ENCODE data around the gene PNPLA2.

PNPLA2 gene

GRCh38 chr11:832529-833113, 13.9 kb downstream of the PNPLA2 start, which contains the start of gene CD151:
Gene CD151, plus strand, starts transcription at chr11:832952. Its CDS starts 3,118 bp downstream, at chr11:836070.
- DNase-seq: no peak

DNA sequence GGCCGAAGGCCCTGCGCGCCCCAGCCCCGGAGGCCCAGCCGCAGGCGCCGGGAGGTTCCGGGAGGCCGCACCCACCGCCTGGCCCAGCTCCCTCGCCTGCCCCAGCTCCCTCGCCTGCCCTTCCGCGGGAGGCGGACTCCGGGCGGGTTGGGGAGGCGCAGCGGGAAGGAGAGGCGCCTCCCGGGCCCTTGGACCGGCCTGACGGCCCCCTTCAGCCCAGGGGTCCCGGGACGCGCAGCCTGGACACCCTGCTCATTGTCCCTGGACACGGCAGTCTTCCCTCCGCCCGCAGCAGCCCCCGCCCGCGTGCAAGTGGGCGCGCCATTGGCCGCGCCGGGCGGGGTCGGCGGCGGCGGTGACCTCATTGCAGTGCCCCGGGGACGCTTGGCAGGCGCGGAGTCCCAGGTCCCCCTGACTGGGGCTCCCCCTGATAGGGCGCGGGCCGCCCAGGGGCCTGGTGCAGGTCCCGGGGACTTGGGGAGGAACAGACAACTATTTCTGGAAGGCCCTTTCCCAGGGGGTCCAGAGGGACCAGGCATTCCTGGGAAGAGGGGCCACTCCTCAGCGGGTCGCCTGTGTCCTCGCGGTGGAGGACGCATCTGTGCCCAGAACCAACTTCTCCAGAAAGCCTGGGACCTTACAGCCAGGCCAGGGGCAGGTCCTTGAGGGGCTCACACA, 14.5 kb downstream of the PNPLA2 start:
- DNase-seq: no peak

- DNase-seq: no peak
Observed at GRCh38 chr11:833849-834311, 15.2 kb downstream of the PNPLA2 start.

DNA sequence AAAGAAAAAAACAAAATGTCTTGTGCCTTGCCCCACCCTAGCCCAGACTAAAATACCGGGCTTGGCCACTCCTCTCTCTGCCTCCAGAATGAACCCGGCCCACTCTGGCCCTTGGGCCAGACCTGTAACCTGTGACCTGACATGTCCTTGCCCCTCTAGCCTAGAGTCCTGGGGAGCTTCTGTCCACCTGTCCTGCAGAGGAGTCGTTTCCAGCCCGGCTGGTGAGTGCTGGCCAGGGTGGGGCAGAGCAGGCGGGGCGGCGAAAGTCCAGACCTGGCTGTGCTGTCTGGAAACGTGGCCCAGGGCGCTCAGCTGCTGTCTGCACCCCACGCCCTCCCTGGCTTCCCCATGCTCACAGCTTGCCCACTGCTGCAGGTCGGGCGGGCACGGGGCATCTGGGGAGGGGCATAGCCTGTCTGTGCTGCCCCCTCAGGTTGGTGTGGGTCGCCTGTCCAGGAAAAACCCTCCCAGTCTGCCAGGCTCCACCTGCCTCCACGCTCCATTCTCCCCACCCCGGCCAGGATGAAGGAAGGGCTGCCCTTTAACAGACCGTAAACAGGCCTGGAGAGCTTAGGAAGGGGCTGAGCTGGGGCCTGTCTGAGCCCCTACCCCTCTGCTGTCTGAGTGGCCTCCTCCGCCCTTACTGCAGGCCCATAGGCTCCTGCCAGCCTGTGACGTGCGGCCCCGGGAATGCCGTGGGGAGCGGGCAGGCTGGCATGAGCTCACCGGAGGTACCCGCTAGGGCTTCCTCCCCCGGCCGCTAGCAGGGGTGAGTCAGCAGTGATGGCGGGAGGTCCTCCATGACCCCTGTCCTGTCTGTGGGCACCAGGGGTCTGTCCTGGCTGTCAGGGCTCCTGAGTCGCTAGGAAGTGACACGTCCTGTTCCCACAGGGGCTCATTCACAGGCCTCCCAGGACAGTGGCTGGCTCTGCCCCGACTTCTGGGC, 15.9 kb downstream of the PNPLA2 start:
- DNase-seq: no peak

- no peak for DNase-seq
Observed at GRCh38 chr11:836274-836673, 17.6 kb downstream of the PNPLA2 start.

DNA sequence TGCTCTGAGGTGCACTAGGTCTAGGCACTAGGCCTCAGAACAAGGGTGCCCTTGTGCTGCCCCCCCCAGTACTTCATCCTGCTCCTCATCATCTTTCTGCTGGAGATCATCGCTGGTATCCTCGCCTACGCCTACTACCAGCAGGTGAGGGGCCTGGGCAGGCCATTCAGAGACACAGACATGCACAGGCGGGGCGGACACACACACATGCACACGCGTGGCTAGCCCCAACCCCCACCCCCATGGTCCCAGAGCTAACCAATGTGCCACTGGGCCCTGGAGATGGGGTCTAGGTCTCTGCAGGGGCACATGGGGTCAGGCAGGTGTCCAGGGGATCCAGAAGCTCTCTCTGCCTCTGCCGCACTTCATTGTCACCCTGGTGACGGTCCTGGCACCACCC, 18.0 kb downstream of the PNPLA2 start:
- no peak for DNase-seq

DNA sequence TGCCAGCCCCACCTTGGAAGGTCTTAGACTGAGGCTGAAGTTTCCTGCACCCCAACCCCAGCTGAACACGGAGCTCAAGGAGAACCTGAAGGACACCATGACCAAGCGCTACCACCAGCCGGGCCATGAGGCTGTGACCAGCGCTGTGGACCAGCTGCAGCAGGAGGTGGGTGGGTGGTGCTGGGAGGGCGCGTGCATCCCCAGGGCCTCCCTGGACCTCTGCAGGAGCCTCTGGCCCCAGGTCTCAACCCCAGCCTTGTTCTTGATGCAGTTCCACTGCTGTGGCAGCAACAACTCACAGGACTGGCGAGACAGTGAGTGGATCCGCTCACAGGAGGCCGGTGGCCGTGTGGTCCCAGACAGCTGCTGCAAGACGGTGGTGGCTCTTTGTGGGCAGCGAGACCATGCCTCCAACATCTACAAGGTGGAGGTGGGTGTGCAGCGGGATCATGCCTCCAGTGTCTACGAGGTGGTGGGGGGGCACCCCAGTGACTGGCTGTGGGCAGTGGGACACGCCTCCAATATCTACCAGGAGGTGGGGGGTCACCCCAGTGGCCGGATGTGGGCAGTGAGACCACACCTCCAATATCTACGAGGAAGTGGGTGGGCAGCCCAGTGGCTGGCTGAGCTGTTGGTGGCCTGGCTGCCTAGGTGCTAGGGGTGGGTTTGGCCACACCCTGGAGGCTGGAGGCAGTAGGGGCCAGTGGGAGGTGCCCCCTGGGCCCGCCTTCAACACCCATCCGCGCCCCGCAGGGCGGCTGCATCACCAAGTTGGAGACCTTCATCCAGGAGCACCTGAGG, 18.7 kb downstream of the PNPLA2 start:
- no peak for DNase-seq

DNA sequence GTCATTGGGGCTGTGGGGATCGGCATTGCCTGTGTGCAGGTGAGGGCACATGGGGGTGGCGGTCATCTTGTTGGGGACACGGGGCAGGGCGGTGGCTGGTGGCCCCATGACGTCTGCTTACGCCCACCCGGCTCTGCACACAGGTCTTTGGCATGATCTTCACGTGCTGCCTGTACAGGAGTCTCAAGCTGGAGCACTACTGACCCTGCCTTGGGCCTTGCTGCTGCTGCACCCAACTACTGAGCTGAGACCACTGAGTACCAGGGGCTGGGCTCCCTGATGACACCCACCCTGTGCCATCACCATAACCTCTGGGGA, 19.2 kb downstream of the PNPLA2 start:
- no peak for DNase-seq

DNA sequence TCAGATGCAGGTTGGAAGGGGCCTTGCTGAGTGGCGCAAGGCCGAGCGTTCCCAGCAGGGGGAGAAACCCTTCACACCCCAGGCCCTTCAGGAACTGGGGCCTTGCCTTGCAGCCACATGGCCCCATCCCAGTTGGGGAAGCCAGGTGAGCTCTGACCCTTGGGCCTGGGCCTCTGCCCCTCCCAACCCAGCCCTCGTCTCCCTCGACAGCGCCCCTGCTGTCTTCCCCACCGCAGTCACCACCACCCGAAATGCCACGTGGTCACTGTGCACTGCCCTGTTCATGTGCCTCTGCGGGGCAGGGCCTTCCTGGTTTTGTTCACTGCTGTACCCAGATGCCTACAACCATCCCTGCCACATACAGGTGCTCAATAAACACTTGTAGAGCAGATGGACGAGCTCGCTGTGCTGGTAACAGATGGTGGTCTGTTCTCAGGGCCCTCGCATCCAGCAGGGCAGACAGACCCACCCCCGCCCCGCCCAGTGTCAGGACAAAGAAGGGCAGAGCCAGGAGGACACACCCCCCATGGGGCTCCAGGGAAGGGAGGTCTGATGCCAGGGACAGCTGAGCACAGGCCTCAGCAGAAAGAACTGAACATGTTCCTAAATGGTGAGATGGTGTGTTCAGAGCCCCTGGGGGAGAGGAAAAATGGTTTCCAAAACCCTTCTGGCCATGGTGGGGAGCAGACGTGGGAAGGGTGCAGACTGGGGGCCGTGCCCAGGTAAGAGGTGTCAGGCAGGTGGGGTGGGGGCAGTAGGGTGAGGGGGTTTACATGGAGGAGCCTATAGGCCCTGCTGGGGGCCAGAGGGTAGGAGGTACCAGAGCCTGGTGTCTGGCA, 19.9 kb downstream of the PNPLA2 start:
- DNase-seq: no peak

DNA sequence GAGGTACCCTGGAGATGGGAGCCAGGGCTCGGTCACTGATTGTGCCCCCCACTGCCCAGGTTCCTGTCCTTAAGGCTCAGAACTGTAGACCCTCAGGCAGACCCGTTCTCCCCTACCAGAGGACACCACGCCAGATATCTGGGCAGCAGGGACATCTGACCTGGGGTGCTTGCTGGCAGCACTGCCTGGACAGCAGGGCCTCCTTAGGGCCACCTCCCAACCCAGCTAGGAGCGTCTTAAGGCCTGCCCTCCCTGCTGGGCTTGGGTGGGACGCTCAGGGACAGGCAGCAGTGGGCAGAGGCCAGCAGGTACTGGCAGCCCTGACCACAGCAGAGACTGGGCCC, 20.5 kb downstream of the PNPLA2 start:
- DNase-seq: no peak

GRCh38 chr11:839875-840617, 21.3 kb downstream of the PNPLA2 start:
- no peak for DNase-seq

GRCh38 chr11:841981-842369, 23.3 kb downstream of the PNPLA2 start:
- no peak for DNase-seq

GRCh38 chr11:842370-843002, 23.8 kb downstream of the PNPLA2 start, which contains the start of the genes POLR2L and TSPAN4:
Gene POLR2L, minus strand, starts transcription at chr11:842529. Its CDS starts 21 bp downstream, at chr11:842508.
Gene TSPAN4, plus strand, starts transcription at chr11:842852. Its CDS starts 7,453 bp downstream, at chr11:850305.
- peak; percentile 91 for DNase-seq

- DNase-seq: no peak
Observed at GRCh38 chr11:843086-843734, 24.5 kb downstream of the PNPLA2 start.

- DNase-seq: peak; percentile 90
Observed at GRCh38 chr11:843818-844692, 25.3 kb downstream of the PNPLA2 start.

- peak; percentile 97 for DNase-seq
Observed at GRCh38 chr11:844693-845644, 26.3 kb downstream of the PNPLA2 start.

DNA sequence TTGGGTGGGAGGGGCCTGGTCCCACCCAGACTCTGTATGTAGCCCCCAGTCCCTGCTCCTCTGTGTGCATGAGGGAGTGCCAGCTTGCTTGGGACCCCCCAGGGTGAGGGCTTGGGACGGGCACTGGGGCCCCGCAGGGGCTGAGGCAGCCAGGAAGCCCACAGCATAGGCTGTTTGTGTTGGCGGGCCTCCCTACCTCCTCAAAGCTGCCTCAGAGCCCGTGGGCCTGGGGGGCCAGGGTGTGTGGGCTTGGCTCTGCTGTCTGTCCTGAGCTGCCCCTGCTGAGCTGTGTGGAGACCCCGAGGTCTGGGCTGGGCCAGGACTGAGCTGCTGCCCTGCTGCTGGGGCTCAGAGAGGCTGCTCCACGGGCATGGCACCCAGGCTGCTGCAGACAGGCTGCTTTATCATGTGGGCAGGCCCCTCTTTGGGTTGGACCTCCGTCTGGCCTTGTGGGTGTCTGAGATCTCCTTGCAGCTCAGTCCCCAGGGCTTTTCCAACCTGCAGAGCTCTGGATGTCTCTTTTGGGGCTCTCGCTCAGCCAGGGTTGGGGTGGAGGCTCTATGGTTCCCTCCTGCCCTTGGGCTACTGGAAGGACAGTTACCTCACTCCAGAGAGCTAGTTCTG, 27.3 kb downstream of the PNPLA2 start:
- DNase-seq: peak; percentile 80

All from left hindlimb (tissue), 1 donor.